HG02610 (cell line): ENCODE measurements around the gene FIBCD1.

ENCODE experiments used
- ATAC-seq: cut with Tn5 transposase; IDR thresholded peaks from one replicate; pipeline ENCODE4 v1.9.1; 2021; ENCODE audit warnings: mild to moderate bottlenecking, moderate library complexity; ENCODE audit not compliant: unreplicated experiment

FIBCD1 gene

GRCh38 chr9:130938652-130939404 is at the start of gene FIBCD1:
Gene FIBCD1, minus strand, starts transcription at chr9:130939247. Its CDS starts 640 bp downstream, at chr9:130938607.
- ATAC-seq = no peak

GRCh38 chr9:130988400-130988747 is 49.3 kb upstream of the FIBCD1 start:
- no peak for ATAC-seq

- no peak for ATAC-seq
Measured at GRCh38 chr9:130987738-130988399, 48.8 kb upstream of the FIBCD1 start.

- ATAC-seq = no peak
Measured at GRCh38 chr9:130987054-130987453, 48.0 kb upstream of the FIBCD1 start.

- no peak for ATAC-seq
Measured at GRCh38 chr9:130986356-130986965, 47.4 kb upstream of the FIBCD1 start.

- no peak for ATAC-seq
Measured at GRCh38 chr9:130985606-130986162, 46.6 kb upstream of the FIBCD1 start.

GRCh38 chr9:130985029-130985428 is 46.0 kb upstream of the FIBCD1 start:
- ATAC-seq = no peak

- ATAC-seq = no peak
Measured at GRCh38 chr9:130984521-130984920, 45.5 kb upstream of the FIBCD1 start.

- ATAC-seq = no peak
Measured at GRCh38 chr9:130983970-130984369, 44.9 kb upstream of the FIBCD1 start.

- ATAC-seq = no peak
Measured at GRCh38 chr9:130983359-130983670, 44.3 kb upstream of the FIBCD1 start.

- no peak for ATAC-seq
Measured at GRCh38 chr9:130982636-130983358, 43.8 kb upstream of the FIBCD1 start.

- ATAC-seq = no peak
Measured at GRCh38 chr9:130981756-130982137, 42.7 kb upstream of the FIBCD1 start.

GRCh38 chr9:130981002-130981755 is 42.1 kb upstream of the FIBCD1 start:
- ATAC-seq = no peak

- ATAC-seq = no peak
Measured at GRCh38 chr9:130980526-130980925, 41.5 kb upstream of the FIBCD1 start.

GRCh38 chr9:130979591-130980385 is 40.7 kb upstream of the FIBCD1 start:
- no peak for ATAC-seq

- no peak for ATAC-seq
Measured at GRCh38 chr9:130977811-130978221, 38.8 kb upstream of the FIBCD1 start.

GRCh38 chr9:130975932-130976841 is 37.1 kb upstream of the FIBCD1 start:
- ATAC-seq = no peak

GRCh38 chr9:130975156-130975555 is 36.1 kb upstream of the FIBCD1 start:
- ATAC-seq = no peak

GRCh38 chr9:130974697-130975096 is 35.6 kb upstream of the FIBCD1 start:
- ATAC-seq = no peak
